Activated gamma-delta T cell treated with Interleukin-2 at 50 U/mL for 16 hours (primary cell): ENCODE measurements around the gene ATXN10.

Experiments used
- DNase-seq: peaks from one replicate; pipeline ENCODE4 v3.0.0-alpha.2; 2020

Gene ATXN10

GRCh38 chr22:45834241-45834640, 162.6 kb downstream of the ATXN10 start:
- DNase-seq: no peak

- DNase-seq: no peak
Observed at GRCh38 chr22:45834795-45835194, 163.2 kb downstream of the ATXN10 start.

- no peak for DNase-seq
Observed at GRCh38 chr22:45836418-45837169, 165.0 kb downstream of the ATXN10 start.

GRCh38 chr22:45837508-45837907, 165.9 kb downstream of the ATXN10 start:
- no peak for DNase-seq

- DNase-seq: no peak
Observed at GRCh38 chr22:45838305-45838887, 166.8 kb downstream of the ATXN10 start.

- DNase-seq: no peak
Observed at GRCh38 chr22:45840483-45840882, 168.8 kb downstream of the ATXN10 start.

GRCh38 chr22:45842291-45842991, 170.8 kb downstream of the ATXN10 start:
- no peak for DNase-seq

- DNase-seq: no peak
Observed at GRCh38 chr22:45843031-45843430, 171.4 kb downstream of the ATXN10 start.

- DNase-seq: no peak
Observed at GRCh38 chr22:45843986-45844385, 172.4 kb downstream of the ATXN10 start.

GRCh38 chr22:45845076-45845487, 173.4 kb downstream of the ATXN10 start:
- DNase-seq: no peak

GRCh38 chr22:45846952-45847351, 175.3 kb downstream of the ATXN10 start:
- no peak for DNase-seq

- DNase-seq: no peak
Observed at GRCh38 chr22:45848904-45849303, 177.3 kb downstream of the ATXN10 start.

GRCh38 chr22:45852826-45853225, 181.2 kb downstream of the ATXN10 start:
- no peak for DNase-seq

GRCh38 chr22:45855961-45856360, 184.3 kb downstream of the ATXN10 start:
- DNase-seq: no peak

GRCh38 chr22:45857519-45857918, 185.9 kb downstream of the ATXN10 start:
- no peak for DNase-seq

GRCh38 chr22:45859231-45860161, 187.9 kb downstream of the ATXN10 start:
- no peak for DNase-seq

GRCh38 chr22:45860201-45860600, 188.6 kb downstream of the ATXN10 start:
- no peak for DNase-seq

GRCh38 chr22:45861259-45861658, 189.6 kb downstream of the ATXN10 start:
- DNase-seq: no peak

- DNase-seq: peak; percentile 74
Observed at GRCh38 chr22:45863981-45864751, 192.5 kb downstream of the ATXN10 start.

GRCh38 chr22:45864959-45865476, 193.4 kb downstream of the ATXN10 start:
- no peak for DNase-seq

GRCh38 chr22:45865561-45866125, 194.0 kb downstream of the ATXN10 start:
- DNase-seq: no peak
